ENCODE data around the gene BDKRB2.

DNA sequence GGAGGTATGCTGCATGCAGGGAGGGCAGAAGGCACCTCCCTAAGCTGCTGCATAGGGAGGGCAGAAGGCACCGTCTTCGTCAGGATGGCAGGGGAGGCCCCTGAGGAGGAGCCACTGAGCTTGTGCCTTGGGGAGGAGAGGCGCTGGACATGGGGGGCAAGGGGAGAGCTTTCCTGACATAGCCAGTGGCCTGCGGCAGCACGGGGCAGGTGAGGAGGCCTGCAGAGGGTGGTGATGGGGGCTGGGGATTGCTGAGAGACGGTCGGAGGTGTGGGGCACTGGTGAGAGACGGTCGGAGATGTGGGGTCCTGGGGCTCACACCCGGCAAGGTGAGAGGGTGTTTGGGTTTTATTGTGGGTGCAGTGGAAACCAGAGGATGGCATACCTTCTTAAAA, 10.4 kb upstream of the BDKRB2 start:
- TF ChIP-seq, protein P1, sequence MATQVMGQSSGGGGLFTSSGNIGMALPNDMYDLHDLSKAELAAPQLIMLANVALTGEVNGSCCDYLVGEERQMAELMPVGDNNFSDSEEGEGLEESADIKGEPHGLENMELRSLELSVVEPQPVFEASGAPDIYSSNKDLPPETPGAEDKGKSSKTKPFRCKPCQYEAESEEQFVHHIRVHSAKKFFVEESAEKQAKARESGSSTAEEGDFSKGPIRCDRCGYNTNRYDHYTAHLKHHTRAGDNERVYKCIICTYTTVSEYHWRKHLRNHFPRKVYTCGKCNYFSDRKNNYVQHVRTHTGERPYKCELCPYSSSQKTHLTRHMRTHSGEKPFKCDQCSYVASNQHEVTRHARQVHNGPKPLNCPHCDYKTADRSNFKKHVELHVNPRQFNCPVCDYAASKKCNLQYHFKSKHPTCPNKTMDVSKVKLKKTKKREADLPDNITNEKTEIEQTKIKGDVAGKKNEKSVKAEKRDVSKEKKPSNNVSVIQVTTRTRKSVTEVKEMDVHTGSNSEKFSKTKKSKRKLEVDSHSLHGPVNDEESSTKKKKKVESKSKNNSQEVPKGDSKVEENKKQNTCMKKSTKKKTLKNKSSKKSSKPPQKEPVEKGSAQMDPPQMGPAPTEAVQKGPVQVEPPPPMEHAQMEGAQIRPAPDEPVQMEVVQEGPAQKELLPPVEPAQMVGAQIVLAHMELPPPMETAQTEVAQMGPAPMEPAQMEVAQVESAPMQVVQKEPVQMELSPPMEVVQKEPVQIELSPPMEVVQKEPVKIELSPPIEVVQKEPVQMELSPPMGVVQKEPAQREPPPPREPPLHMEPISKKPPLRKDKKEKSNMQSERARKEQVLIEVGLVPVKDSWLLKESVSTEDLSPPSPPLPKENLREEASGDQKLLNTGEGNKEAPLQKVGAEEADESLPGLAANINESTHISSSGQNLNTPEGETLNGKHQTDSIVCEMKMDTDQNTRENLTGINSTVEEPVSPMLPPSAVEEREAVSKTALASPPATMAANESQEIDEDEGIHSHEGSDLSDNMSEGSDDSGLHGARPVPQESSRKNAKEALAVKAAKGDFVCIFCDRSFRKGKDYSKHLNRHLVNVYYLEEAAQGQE (IDR thresholded peaks at IDR 0.05; ENCODE audit: insufficient read depth in 1 of 2, low read depth in 2 of 2, low read length in 2 of 2) = no peak
- no peak for TF ChIP-seq POLR2AphosphoS5 (IDR thresholded peaks at IDR 0.05; ENCODE audit: low read depth, low read length)

All from PFSK-1 (cell line).